Gastroesophageal sphincter (tissue), 4 donors: Measurements from ENCODE around the gene CACNA1A. TPM values are rescaled to one million over a fixed set of nuclear protein-coding genes. Genes with fewer than 3 reads are reported as not detected.

Experiments
- ATAC-seq: fragments of 150-250 bp; one replicate; pipeline ENCODE4 v1.9.1; 2016; ENCODE audit warnings: mild to moderate bottlenecking, moderate library complexity
- H3K27ac ChIP-seq, 4 donors: fragments of 200-600 bp; sonication (generic) in 3 of 4; 1 replicate in 3 of 4; 2 replicates in 1 of 4; pipeline ENCODE4 v1.5.1; 2016 to 2019
- H3K27me3 ChIP-seq: fragments of 200-600 bp; sonication (generic); one replicate; pipeline ENCODE4 v1.5.1; 2019
- H3K36me3 ChIP-seq, 2 donors: fragments of 200-600 bp; sonication (generic); one replicate each; pipeline ENCODE4 v1.5.1; 2019; ENCODE audit warnings: control low read depth in 1 of 2
- H3K4me1 ChIP-seq, 3 donors: fragments of 200-600 bp; sonication (generic); 1 replicate in 2 of 3; 2 replicates in 1 of 3; pipeline ENCODE4 v1.5.1; 2016 to 2019; ENCODE audit warnings: control low read depth in 2 of 3
- H3K4me3 ChIP-seq, 2 donors: fragments of 200-600 bp; sonication (generic); one replicate each; pipeline ENCODE4 v1.5.1; 2019; ENCODE audit warnings: mild to moderate bottlenecking in 1 of 2, moderate library complexity in 1 of 2
- H3K9me3 ChIP-seq, 3 donors: fragments of 200-600 bp; sonication (generic); one replicate each; pipeline ENCODE4 v1.5.1; 2017 to 2019; ENCODE audit warnings: control low read depth in 2 of 3
- CTCF ChIP-seq, 4 experiments: fragments of 200-600 bp in 2 of 4; fragments of 450-650 bp in 2 of 4; sonication (generic) in 1 of 4; IDR thresholded peaks; one replicate each; pipeline ENCODE4 v1.5.1; 2017 to 2019; ENCODE audit warnings: antibody characterized with exemption in 4 of 4, mild to moderate bottlenecking in 2 of 4, moderate library complexity in 2 of 4
- EP300 ChIP-seq: sonication (generic); formaldehyde crosslinking; IDR thresholded peaks from one replicate; pipeline ENCODE4 v1.6.1; 2017; ENCODE audit warnings: antibody characterized with exemption, mild to moderate bottlenecking
- POLR2A ChIP-seq, 2 donors: fragments of 450-650 bp; IDR thresholded peaks; one replicate each; pipeline ENCODE4 v1.6.1; 2017; ENCODE audit warnings: antibody characterized with exemption in 2 of 2, mild to moderate bottlenecking in 2 of 2, moderate library complexity in 1 of 2
- POLR2AphosphoS5 ChIP-seq: sonication (generic); formaldehyde crosslinking; IDR thresholded peaks from one replicate; pipeline ENCODE4 v1.6.1; 2017; ENCODE audit warnings: antibody characterized with exemption
- WGBS, 2 donors: methylation state at CpG; one replicate each; pipeline ENCODE4 v1.1.5; 2018; ENCODE audit warnings: low coverage in 1 of 2; 5-methylcytosine and 5-hydroxymethylcytosine counted together
- total RNA-seq, 4 donors: library from RNA; depleted of rRNA; stranded (reverse); fragments of >200 nt; gene quantifications; one replicate each; pipeline ENCODE4 v1.1.0, GENCODE V29; 2016

CACNA1A gene
- total RNA-seq, 4 donors from 2014 or later = 0.54 to 1.3 (median 0.93) TPM; not detected in 1

DNA sequence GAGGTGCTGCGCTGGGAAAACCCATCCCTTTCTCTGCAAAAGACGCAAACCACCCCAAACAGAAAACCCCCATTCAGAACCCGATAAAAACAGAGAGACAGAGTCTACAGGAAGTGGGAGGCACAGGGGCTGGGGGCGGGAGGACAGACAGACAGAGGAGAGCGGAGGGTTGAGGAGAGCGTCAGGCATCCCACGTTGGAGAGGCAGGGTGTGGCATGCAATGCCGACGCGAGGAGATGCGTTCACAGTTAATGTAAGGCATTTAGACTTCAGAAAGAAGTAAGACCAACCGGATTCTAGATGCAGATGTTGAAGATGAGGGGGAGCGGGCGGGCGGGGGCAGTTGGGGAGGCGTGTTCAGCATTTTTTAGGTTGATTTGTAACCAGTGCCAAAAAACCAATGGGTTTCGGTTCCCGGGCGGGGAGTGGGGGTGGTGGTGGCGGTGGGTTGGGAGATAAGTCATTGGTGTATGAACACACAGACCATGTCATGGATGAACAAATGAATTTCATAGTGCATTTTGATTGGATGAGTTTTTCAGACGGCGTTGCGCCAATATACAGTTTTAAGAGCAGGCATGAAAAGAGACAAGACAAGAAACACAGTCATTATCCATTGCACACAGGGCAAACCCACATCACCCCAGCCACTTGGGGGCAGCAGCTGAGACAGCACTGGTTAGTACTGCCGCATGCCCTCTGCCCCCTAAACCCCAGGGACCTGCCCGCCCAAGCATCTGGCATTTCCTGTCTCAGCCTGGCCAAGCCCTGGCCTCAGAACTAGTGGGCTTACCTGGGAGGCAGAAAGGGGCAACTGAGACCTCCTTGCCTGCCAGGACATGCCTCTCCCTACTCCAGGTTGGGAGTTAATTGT, 264.8 kb downstream of the CACNA1A start:
- WGBS, 2 donors = 64 to 68% methylated on average over 10 to 15 of the region's 25 CpGs
- H3K27me3 ChIP-seq = peaks cover 22% of the 10 kb centered on the region

GRCh38 chr19:13240312-13241022, 265.8 kb downstream of the CACNA1A start:
- WGBS, 2 donors = 94% methylated on average over 3 of the region's 9 CpGs; no CpG with 5 or more reads in 1 of the 2 donors
- H3K27ac ChIP-seq = no peak overlapping the region
- TF ChIP-seq CTCF (IDR thresholded peaks at IDR 0.05) (no peak), EP300 (no peak), POLR2A (IDR thresholded peaks at IDR 0.05) (no peak)
- H3K4me1 ChIP-seq = no peaks in the 10 kb centered on the region
- ATAC-seq = no peak
- peaks cover 28% of the 10 kb centered on the region for H3K27me3 ChIP-seq
- no peaks in the 10 kb centered on the region for H3K36me3 ChIP-seq
- peaks cover 0 to 16% (median 0%) of the 10 kb centered on the region in 3 donors for H3K9me3 ChIP-seq
- H3K4me3 ChIP-seq = no peak overlapping the region

More for the DNA sequence above, 264.8 kb downstream of the CACNA1A start:
- H3K4me3 ChIP-seq = no peak overlapping the region
- no peaks in the 10 kb centered on the region for H3K4me1 ChIP-seq
- no peak overlapping the region for H3K27ac ChIP-seq
- peaks cover 0 to 6% (median 0%) of the 10 kb centered on the region in 3 donors for H3K9me3 ChIP-seq
- ATAC-seq = no peak
- no peaks in the 10 kb centered on the region for H3K36me3 ChIP-seq
- TF ChIP-seq POLR2A (IDR thresholded peaks at IDR 0.05) (no peak), CTCF (IDR thresholded peaks at IDR 0.05) (no peak), EP300 (no peak), POLR2AphosphoS5 (no peak)

DNA sequence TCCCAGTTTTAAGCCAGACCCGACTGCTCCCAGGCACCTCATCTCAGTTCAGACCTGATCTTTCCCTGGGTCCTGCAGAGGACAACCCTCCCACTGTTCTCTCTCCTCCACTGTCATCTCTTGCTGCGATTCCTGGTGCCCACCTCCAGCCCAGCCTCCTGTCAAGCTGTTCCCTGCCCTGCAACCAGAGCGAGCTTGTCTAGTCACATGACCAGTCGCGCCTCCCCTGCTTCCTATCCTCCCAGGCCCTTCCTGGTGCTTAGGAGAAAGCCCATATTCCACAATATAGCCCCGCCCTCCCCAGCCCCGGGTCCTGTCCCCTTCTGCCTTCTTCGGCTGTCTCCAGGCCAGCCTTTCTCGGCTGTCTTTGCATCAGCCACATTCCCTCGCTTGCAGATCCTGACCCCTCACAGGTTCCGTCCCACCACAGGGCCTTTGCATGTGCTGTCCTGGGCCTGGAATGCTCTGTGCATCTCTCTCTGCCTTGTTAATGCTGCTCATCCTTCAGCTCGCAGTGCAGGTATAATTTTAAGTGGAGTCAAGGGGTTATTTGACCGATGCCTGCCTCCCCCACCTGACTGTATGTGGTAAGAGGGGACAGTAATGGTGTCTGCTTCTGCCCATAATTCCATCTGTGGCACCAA, 267.3 kb downstream of the CACNA1A start:
- 65% methylated on average over 10 of the region's 13 CpGs; no CpG with 5 or more reads in 1 of the 2 donors for WGBS, 2 donors
- no peak for ATAC-seq

DNA sequence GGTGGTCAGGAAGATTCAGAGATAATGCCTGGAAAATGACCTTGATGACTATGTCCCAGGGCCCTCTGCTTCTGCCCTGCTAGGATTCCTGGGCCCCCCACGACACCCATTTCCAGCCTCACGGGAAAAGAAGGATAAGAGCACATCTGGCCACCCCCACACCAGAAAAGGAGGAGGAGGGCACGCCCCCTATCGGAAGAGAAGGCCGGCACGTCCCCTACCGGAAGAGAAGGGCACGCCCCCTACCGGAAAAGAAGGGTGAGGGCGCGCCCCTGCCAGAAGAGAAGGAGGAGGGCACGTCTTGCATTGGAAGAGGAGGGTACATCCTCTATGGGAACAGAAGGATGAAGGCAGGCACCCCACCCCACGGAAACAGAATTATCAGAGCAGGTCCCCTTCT, 271.8 kb downstream of the CACNA1A start:
- Histone ChIP-seq H3K4me1 (no peaks in the 10 kb centered on the region), H3K9me3 (peaks cover 0 to 21% (median 0%) of the 10 kb centered on the region in 3 donors), H3K27ac (no peak overlapping the region), H3K4me3 (no peak overlapping the region), H3K27me3 (peaks cover 32% of the 10 kb centered on the region), H3K36me3 (no peaks in the 10 kb centered on the region)
- 20 to 29% methylated on average over 4 of the region's 13 CpGs for WGBS, 2 donors
- ATAC-seq = peak; percentile 25
- no peak for TF ChIP-seq POLR2A (IDR thresholded peaks at IDR 0.05)
- TF ChIP-seq CTCF (IDR thresholded peaks at IDR 0.05) = peak in 2 of 4 experiments; percentile 43 to 44

More for the DNA sequence above, 267.3 kb downstream of the CACNA1A start:
- H3K4me1 ChIP-seq = no peaks in the 10 kb centered on the region
- no peak overlapping the region for H3K27ac ChIP-seq
- H3K36me3 ChIP-seq = no peaks in the 10 kb centered on the region
- no peak overlapping the region for H3K4me3 ChIP-seq
- H3K9me3 ChIP-seq = peaks cover 0 to 21% (median 0%) of the 10 kb centered on the region in 3 donors
- TF ChIP-seq CTCF (IDR thresholded peaks at IDR 0.05) (no peak), EP300 (no peak), POLR2AphosphoS5 (no peak), POLR2A (IDR thresholded peaks at IDR 0.05) (no peak)
- peaks cover 28% of the 10 kb centered on the region for H3K27me3 ChIP-seq
